ENCODE measurements around the gene EDEM1.
A peak's percentile ranks its signal among the peaks of the same experiment; 100 is the strongest.
"Not testable (repeated sequence)": the region's sequence is repeated elsewhere in the genome, so short reads cannot be mapped to it uniquely, and the experiment has no call there.

EDEM1 gene

DNA sequence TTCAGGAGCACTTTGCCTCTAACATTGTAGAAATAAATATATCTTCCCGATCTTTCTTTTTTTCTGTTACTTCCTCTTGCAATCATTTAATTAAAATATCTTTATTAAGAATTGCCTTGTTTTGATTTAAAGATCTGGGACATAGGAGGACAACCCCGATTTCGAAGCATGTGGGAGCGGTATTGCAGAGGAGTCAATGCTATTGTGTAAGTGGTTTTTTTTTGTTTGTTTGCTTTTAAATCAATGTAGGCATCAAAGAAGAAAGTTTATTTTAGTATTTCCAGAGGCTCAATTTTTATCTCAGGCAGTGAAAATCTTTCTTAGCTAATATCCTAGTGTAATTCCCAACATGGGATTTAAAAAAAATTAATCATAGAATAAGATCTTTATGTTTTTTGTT is 15.5 kb upstream of the EDEM1 start:
- DNase-seq (ENCODE audit: low read depth in 1 of 2, low spot score in 1 of 2) = no peak

DNA sequence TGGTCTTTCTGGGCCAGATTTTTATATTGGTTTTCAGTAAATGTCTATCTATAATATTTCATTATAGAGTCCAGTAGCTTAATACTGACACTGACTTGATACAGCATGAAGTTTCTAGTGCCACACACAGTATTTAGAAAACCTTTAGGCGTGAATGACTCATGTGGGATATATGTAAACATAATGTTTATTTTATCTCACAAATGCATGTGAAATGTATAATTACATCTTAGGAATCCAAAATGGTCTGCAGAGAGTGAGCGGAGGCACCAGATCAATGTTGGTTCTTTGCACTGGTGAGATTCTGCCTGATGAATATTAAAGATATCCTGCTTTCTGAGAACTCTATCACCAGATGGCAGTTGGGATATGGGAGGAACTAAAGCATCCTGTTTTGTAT is 8.5 kb upstream of the EDEM1 start:
- not testable (repeated sequence) for DNase-seq (ENCODE audit: low read depth in 1 of 2, low spot score in 1 of 2)

GRCh38 chr3:5181469-5182141 is 5.9 kb upstream of the EDEM1 start:
- no peak for DNase-seq (ENCODE audit: low read depth in 1 of 2, low spot score in 1 of 2)

DNA sequence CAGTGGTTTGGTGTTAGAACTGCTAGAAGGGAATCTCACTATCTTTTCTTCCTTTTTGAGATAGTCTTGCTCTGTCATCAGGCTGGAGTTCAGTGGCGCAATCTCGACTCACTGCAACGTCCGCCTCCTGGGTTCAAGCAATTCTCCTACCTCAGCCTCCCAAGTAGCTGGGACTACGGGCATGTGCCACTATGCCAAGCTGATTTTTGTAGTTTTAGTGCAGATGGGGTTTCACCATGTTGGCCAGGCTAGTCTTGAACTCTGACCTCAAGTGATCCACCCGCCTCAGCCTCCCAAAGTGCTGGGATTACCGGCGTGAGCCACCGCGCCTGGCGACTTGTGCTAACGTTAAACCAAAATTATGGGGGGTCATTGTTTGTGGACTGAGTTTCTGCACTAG is 3.8 kb upstream of the EDEM1 start:
- not testable (repeated sequence) for DNase-seq (ENCODE audit: low read depth in 1 of 2, low spot score in 1 of 2)

GRCh38 chr3:5184499-5184898 is 3.0 kb upstream of the EDEM1 start:
- DNase-seq (ENCODE audit: low read depth in 1 of 2, low spot score in 1 of 2) = no peak

GRCh38 chr3:5185093-5185673 is 2.3 kb upstream of the EDEM1 start:
- no peak for DNase-seq (ENCODE audit: low read depth in 1 of 2, low spot score in 1 of 2)

- DNase-seq (ENCODE audit: low read depth in 1 of 2, low spot score in 1 of 2) = no peak
Measured at GRCh38 chr3:5186089-5186857, 1.2 kb upstream of the EDEM1 start.

DNA sequence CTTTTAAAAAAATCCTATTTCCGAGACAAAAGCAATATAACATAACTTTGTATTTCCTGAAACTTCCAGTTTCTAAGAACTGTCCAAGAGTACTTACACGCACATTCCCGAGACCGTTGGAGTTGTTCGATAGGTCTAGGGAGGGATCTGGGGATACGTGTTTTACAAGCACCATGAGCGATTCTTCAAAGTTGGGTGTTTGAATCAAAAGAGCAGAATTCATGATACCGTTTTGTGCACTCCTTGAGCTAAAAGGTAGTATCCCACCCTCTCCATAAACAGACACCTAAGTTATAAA is 700 bp upstream of the EDEM1 start:
- DNase-seq (ENCODE audit: low read depth in 1 of 2, low spot score in 1 of 2) = no peak

DNA sequence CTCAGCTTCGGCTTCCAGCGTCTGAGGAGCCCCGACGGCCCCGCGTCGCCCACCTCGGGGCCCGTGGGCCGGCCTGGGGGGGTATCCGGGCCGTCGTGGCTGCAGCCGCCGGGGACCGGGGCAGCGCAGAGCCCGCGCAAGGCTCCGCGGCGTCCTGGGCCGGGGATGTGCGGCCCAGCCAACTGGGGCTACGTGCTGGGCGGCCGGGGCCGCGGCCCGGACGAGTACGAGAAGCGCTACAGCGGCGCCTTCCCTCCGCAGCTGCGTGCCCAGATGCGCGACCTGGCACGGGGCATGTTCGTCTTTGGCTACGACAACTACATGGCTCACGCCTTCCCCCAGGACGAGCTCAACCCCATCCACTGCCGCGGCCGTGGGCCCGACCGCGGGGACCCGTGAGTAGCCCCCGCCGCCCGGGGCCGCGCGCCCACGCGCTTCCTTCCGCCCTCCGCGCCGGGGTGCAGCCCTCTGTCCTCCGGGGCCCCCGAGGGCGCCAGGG is 462 bp downstream of the EDEM1 start:
- DNase-seq (ENCODE audit: low read depth in 1 of 2, low spot score in 1 of 2) = peak in 1 of 2 donors; percentile 35

DNA sequence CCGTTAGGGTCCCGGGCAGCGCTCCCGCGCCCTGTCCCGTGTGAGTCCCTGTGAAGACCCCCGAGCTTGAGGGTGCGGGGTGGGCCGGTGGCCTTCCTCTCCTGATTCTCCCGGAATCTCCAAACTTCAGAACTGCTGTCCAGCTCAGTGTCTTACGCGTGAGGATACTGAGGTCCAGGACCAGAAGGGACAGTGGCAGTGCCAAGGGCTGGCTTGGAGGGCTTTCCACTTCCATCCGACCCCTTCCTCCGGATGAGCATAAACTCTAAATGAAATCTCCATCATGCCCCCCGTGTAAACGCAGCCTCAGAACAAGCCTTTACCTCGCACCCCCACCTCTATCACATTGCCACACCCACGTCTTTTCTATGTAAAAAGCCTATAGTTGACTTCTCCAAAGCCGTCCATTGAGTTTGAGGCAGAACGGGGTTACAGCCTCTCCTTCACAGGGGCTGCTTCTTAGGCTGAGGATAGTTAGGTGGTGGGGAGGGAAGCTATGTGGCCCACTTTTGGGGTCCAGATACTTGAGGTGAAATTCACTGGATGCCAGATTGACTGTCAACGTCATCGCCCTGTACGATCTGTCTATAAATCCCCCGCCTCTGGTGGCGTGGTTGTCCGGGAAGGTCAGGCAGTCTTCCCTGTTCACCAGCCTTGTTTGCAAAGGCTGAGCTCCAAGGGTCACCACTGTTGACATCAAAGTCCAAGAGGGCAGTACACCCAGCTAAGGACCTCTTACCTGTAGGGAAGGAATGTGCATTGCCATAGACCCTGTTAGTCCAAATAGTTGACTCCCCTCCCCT is 1.1 kb downstream of the EDEM1 start:
- peak; percentile 33 to 45 for DNase-seq (ENCODE audit: low read depth in 1 of 2, low spot score in 1 of 2)

DNA sequence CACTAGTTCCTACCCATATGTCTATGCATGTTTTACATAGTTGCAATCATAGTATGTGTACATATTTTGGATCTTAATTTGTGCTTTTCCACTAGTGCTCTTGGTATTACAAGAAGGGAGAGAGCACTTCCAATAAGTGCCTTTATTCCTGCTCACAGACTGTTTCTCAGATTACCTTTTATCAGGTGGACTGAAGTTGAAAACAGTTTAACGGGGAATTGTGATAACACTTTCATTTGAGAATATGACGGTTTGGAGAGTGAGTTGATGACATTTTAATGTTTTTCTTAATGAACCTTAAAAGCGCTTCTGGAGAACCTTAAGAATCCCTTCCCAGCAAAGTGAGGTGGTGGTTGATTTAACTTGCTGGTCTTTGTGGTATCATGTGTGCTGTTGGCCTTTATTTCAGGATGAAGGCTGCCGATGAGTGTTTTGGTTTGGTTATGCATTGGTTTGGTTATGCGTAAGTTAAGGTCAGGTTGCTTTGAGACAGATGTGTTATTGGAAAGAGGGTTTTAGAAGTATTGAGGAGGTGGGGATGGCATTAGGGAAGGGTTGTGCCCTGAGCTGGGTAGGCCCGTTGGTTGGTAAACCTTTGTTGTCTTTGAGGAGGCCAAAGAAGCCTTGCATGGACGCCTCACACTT is 2.8 kb downstream of the EDEM1 start:
- no peak for DNase-seq (ENCODE audit: low read depth in 1 of 2, low spot score in 1 of 2)

DNA sequence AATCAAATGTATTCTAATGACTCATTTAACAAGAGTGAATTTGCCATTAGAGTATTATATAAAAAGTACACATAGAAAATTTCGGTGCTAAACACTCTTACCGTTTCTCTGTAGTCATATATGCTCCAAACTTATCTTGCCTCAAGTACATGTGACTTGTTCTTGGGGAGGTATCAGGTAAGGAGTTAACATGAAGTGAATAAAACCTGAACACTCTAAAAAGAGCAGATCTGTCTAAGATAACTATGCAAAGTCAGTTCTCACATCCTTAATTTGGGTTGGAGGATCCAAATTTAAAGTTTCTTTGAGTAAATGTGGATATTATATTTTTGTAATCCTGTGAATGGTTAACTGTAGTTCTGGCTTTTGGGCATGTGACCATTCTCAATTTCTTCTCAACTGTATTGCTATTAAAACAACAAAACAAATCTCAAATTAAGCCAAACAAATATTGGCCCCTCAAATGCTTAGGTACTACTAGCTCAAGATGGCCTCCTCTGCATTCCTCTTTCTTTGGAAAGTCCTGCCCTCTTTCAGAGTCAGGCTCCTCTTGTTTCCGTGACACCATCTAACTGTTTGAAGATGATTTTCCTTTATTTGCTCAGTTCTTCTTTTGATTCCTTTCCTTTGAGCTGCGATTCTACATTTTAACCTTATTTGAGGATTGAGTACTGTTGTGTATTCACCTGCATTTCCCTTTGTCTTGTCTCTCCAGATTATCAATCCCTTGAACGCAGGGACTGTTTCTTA is 4.2 kb downstream of the EDEM1 start:
- DNase-seq (ENCODE audit: low read depth in 1 of 2, low spot score in 1 of 2) = no peak

- no peak for DNase-seq (ENCODE audit: low read depth in 1 of 2, low spot score in 1 of 2)
Measured at GRCh38 chr3:5192571-5193365, 5.3 kb downstream of the EDEM1 start.

- no peak for DNase-seq (ENCODE audit: low read depth in 1 of 2, low spot score in 1 of 2)
Measured at GRCh38 chr3:5194341-5194740, 6.8 kb downstream of the EDEM1 start.

DNA sequence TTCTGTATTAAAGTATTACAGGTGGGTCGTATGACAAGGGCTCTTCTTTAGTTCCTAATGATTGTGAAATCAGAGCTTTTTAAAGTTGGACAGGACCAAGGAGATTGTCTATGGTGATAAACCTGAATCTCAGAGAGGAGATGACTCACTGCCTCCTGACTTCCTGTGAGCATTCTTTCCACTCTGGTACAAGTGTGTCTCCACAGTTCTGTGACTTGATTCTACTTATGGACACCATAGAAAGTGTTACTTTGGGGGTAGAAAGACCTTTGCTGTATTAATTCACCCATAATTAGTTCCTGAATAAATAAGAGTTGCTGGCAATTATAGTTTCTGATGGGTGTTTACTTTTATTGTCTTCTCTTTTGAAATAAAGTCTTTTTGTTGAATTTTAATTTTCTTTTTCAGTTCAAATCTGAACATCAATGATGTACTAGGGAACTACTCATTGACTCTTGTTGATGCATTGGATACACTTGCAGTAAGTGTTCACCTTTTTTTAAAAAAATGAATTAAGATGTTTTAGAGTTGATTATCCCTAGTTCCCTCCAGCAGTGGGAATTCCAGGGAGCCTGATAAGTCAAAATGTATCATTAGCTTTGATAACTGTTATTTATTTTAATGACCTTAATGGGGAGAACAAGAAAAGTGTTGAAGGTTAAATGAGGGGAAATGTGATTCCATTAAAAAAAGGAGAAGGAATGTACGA is 7.4 kb downstream of the EDEM1 start:
- peak in 1 of 2 donors; percentile 63 for DNase-seq (ENCODE audit: low read depth in 1 of 2, low spot score in 1 of 2)

DNA sequence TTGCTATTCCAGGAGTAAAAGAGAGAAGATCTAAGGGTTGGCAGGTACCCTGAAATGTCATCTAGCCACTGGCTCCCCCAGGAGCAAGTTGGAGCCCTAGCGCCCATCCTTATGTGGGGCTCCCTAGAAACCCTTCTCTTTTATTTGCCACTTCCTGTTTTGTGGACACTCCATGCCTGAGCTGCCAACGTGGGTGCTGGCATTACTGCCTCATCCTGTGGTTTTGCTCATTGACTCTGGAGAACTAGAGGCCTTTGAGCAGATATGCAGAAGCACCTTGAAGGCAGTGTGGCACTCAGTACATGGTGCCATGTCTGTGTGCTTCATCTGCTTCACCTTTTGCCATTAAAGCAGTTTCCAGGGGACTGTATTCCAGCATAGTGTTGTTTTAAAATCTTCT is 8.1 kb downstream of the EDEM1 start:
- no peak for DNase-seq (ENCODE audit: low read depth in 1 of 2, low spot score in 1 of 2)

- DNase-seq (ENCODE audit: low read depth in 1 of 2, low spot score in 1 of 2) = no peak
Measured at GRCh38 chr3:5197022-5197421, 9.5 kb downstream of the EDEM1 start.

- no peak for DNase-seq (ENCODE audit: low read depth in 1 of 2, low spot score in 1 of 2)
Measured at GRCh38 chr3:5197470-5198312, 10.2 kb downstream of the EDEM1 start.

Data from activated CD4-positive, alpha-beta T cell treated with anti-CD3 and anti-CD28 coated beads, Interleukin-2, amount 50 U/mL, for 24 hours (primary cell).